ENCODE data around the gene S100A7.

DNA sequence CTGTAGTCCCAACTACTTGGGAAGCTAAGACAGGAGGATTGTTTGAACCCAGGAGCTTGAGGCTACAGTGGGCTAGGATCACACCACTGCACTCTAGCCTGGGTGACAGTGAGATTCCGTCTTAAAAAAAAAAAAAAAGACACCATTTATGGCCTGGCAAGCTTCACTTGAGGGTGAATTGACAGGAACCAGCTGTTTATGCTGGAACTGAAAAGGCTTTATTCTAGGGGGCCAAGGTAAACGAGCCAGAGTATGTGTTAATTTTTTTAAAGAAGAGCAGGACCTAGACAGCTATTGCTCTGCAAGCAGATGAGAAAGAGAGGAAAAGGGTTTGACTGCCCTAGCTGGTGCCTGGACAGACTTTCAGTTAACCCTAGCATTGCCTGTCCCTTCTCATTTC is 38.3 kb upstream of the S100A7 start:
- TF ChIP-seq CTCF (IDR thresholded peaks at IDR 0.05; ENCODE audit: low read depth, low read length) (no peak), MAX (IDR thresholded peaks at IDR 0.05; ENCODE audit: low read depth, low read length) (no peak)

All from NB4 (cell line).